SK-N-MC (cell line): Measurements from ENCODE around the gene FAAH2.

Source experiments
- EZH2 ChIP-seq: fragments of 200-600 bp; sonication (generic); IDR thresholded peaks from one replicate; pipeline ENCODE4 v1.6.1; 2017; ENCODE audit warnings: antibody characterized with exemption
- FOXP2 ChIP-seq: optimal IDR thresholded peaks from 2 replicates; pipeline ENCODE3; 2011; ENCODE audit warnings: mild to moderate bottlenecking, moderate library complexity; ENCODE audit not compliant: insufficient read depth; ENCODE audit errors: extremely low read length, control extremely low read depth
- POLR2AphosphoS5 ChIP-seq: IDR thresholded peaks from 2 replicates; pipeline ENCODE4 v1.6.1; 2012; ENCODE audit warnings: mild to moderate bottlenecking, low read depth, low read length, borderline replicate concordance

GRCh38 chrX:57286507-57287251 lies at the start of gene FAAH2:
- TF ChIP-seq POLR2AphosphoS5 (no peak), FOXP2 (no peak), EZH2 (no peak)
